HG02642 (cell line): ENCODE measurements around the gene NCL.
"Not testable (repeated sequence)": the region's sequence is repeated elsewhere in the genome, so short reads cannot be mapped to it uniquely, and the experiment has no call there.

ENCODE experiments used
- ATAC-seq: cut with Tn5 transposase; IDR thresholded peaks from one replicate; pipeline ENCODE4 v1.9.1; 2021; ENCODE audit warnings: mild to moderate bottlenecking; ENCODE audit not compliant: unreplicated experiment, poor library complexity

The NCL gene

DNA sequence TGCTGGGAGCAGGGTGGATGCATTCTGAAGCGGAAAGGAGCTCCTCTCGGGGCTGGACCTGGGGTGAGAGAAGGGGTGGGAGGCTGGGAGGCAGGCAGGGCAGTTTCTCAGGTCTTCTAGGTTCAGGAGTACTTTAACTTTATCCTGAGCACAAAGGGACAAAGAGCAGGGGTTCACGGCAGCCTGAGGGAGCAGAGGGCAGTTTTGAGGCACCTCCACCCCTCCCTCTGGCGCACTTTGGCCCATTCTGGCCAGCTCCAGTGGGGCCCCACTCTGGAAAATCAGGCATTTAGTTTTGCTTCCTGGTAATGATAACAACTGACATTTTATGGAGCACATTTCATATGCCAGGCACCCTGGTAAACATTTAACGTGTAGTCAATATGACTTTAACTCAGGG is 54.5 kb downstream of the NCL start:
- no peak for ATAC-seq

DNA sequence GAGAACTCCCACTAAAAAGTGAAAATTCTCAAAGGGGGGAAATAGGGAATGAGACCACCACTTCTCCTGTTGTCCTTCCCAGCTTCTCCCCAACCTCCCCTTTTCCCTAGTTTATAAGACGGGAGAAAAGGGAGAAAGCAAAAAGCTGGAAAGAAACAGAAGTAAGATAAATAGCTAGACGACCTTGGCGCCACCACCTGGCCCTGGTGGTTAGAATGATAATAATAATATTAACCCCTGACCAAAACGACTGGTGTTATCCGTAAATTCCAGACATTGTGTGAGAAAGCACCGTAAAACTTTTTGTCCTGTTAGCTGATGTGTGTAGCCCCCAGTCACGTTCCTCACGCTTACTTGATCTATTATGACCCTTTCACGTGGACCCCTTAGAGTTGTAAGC is 56.0 kb downstream of the NCL start:
- not testable (repeated sequence) for ATAC-seq

DNA sequence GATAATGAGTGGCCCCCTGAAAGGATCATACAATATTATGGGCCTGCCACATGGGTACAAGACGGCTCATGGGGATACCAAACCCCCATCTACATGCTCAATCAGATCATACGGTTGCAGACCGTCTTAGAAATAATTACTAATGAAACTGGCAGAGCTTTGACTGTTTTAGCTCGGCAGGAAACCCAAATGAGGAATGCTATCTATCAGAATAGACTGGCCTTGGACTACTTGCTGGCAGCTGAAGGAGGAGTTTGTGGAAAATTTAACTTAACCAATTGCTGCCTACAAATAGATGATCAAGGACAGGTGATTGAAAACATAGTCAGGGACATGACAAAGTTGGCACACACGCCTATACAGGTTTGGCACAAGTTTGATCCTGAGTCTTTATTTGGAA is 56.6 kb downstream of the NCL start:
- ATAC-seq = not testable (repeated sequence)

DNA sequence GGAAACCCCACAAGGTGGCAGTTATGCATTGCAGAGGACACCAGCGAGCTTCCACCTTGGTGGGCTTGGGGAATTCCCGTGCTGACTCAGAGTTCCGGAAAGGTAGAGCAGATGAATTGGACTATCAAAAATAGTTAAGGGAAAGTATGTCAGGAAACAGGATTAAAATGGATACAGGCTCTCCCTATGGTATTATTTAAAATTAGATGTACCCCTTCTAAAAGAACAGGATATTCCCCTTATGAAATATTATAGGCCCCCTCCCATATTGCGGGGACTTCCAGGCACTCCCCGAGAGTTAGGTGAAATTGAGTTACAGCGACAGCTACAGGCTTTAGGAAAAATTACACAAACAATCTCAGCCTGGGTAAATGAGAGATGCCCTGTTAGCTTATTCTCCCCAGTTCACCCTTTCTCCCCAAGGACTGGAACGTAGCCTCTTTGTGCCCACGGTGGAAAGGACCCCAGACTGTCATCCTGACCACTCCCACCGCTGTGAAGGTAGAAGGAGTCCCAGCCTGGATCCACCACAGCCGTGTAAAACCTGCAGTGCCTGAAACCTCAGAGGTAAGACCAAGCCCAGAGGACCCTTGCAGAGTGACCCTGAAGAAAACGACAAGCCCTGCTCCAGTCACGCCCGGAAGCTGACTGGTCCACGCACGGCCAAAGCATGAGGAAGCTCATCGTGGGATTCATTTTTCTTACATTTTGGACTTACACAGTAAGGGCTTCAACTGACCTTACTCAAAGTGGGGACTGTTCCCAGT is 58.5 kb downstream of the NCL start:
- ATAC-seq = not testable (repeated sequence)

- ATAC-seq = not testable (repeated sequence)
These were observed 60.1 kb downstream of the NCL start for GRCh38 chr2:231404183-231404578.
